ENCODE measurements around the gene ALPK1. TPM values are rescaled to one million over a fixed set of nuclear protein-coding genes. Genes with fewer than 3 reads are reported as not detected.

ALPK1 gene
- total RNA-seq, 1 experiment from 2014 or later: 21.3 TPM

DNA sequence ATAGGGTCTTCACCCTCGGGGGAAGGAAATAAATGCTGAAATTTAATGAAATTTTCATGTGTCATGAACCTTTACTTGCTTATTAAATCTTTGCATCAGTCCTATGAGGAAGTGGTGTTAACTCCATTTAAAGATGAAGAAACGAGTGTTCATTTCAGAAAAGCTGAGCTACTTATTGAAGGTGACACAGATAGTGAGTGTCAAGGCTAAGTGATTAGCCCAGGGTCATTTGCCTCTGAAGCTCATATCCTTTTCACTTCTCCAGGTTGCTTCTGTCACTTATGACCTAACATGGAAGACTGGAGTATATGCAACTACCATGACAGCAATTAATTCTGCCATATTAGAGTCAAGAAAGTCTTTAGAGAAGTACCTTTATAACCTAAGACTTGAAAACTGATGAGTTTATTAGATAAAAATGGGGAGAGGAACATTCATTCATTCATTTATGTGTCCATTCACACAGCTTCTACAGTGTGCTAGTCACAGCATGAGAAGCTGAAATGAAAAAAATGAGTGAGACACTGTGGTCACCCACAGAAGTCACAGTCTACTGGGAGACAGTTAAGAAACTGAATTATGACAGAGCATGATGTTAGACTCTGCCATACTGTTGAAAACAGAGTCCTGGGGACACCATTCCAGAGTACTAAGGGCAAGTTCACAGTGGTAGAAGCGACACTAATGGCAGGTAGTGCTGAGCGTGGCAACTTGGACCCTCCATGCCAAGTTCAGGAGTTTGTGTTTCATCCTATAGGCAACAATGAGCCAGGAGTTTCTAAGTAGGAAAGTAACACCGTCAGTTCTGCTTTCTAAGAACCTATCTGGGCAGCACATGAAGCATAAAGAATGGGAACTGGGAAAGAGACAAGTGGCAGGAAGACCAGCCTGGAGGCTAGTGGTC is 21.3 kb downstream of the ALPK1 start (continued):
- TF ChIP-seq, protein P1, sequence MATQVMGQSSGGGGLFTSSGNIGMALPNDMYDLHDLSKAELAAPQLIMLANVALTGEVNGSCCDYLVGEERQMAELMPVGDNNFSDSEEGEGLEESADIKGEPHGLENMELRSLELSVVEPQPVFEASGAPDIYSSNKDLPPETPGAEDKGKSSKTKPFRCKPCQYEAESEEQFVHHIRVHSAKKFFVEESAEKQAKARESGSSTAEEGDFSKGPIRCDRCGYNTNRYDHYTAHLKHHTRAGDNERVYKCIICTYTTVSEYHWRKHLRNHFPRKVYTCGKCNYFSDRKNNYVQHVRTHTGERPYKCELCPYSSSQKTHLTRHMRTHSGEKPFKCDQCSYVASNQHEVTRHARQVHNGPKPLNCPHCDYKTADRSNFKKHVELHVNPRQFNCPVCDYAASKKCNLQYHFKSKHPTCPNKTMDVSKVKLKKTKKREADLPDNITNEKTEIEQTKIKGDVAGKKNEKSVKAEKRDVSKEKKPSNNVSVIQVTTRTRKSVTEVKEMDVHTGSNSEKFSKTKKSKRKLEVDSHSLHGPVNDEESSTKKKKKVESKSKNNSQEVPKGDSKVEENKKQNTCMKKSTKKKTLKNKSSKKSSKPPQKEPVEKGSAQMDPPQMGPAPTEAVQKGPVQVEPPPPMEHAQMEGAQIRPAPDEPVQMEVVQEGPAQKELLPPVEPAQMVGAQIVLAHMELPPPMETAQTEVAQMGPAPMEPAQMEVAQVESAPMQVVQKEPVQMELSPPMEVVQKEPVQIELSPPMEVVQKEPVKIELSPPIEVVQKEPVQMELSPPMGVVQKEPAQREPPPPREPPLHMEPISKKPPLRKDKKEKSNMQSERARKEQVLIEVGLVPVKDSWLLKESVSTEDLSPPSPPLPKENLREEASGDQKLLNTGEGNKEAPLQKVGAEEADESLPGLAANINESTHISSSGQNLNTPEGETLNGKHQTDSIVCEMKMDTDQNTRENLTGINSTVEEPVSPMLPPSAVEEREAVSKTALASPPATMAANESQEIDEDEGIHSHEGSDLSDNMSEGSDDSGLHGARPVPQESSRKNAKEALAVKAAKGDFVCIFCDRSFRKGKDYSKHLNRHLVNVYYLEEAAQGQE (IDR thresholded peaks at IDR 0.05; ENCODE audit: low read depth): no peak
- TF ChIP-seq CBX3 (IDR thresholded peaks at IDR 0.05; ENCODE audit: low read depth) (no peak), TCF7L2 (IDR thresholded peaks at IDR 0.05; ENCODE audit: borderline replicate concordance, extremely low read depth, insufficient read depth, insufficient read length) (no peak), SRF (IDR thresholded peaks at IDR 0.05; ENCODE audit: low read depth) (no peak), ELF1 (IDR thresholded peaks at IDR 0.05; ENCODE audit: borderline replicate concordance, low read depth) (no peak), EGR1 (IDR thresholded peaks at IDR 0.05; ENCODE audit: low read depth) (no peak)
- TF ChIP-seq, protein P2, sequence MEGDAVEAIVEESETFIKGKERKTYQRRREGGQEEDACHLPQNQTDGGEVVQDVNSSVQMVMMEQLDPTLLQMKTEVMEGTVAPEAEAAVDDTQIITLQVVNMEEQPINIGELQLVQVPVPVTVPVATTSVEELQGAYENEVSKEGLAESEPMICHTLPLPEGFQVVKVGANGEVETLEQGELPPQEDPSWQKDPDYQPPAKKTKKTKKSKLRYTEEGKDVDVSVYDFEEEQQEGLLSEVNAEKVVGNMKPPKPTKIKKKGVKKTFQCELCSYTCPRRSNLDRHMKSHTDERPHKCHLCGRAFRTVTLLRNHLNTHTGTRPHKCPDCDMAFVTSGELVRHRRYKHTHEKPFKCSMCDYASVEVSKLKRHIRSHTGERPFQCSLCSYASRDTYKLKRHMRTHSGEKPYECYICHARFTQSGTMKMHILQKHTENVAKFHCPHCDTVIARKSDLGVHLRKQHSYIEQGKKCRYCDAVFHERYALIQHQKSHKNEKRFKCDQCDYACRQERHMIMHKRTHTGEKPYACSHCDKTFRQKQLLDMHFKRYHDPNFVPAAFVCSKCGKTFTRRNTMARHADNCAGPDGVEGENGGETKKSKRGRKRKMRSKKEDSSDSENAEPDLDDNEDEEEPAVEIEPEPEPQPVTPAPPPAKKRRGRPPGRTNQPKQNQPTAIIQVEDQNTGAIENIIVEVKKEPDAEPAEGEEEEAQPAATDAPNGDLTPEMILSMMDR (IDR thresholded peaks at IDR 0.05 in 2 of 3, conservative IDR thresholded peaks at IDR 0.05 in 1 of 3; ENCODE audit: borderline replicate concordance in 1 of 3, insufficient read depth in 1 of 3, low read depth in 2 of 3, low read length in 2 of 3): no peak
- TF ChIP-seq, protein P3, sequence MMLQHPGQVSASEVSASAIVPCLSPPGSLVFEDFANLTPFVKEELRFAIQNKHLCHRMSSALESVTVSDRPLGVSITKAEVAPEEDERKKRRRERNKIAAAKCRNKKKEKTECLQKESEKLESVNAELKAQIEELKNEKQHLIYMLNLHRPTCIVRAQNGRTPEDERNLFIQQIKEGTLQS (IDR thresholded peaks at IDR 0.05): no peak
